T-cell (primary cell): Measurements from ENCODE around the gene RYR1. TPM values are rescaled to one million over a fixed set of nuclear protein-coding genes. Genes with fewer than 3 reads are reported as not detected.

Experiments used
- ATAC-seq, 4 experiments: fragments of 200-7000 bp in 3 of 4; fragments of 150-1000 bp in 1 of 4; cut with Tn5 transposase; replicated peaks in 1 of 4; 1 replicate in 3 of 4; 2 replicates in 1 of 4; pipeline ENCODE4 v1.10.0; 2021; ENCODE audit warnings: moderate library complexity in 3 of 4, mild to moderate bottlenecking in 2 of 4, moderate number of reproducible peaks in 1 of 4
- CTCF ChIA-PET, 2 donors: fragments of 300-600 bp; sonication (Branson Sonifier 250); formaldehyde crosslinking; loops; one replicate each; lab custom pipeline; 2022; ENCODE audit warnings: antibody characterized with exemption in 2 of 2; lab: Charles Lee
- POLR2A ChIA-PET, 2 donors: fragments of 300-600 bp; sonication (Branson Sonifier 250); formaldehyde crosslinking; loops; one replicate each; lab custom pipeline; 2022; ENCODE audit warnings: antibody characterized with exemption in 2 of 2; lab: Charles Lee
- DNase-seq, 35 experiments: peaks; one replicate each; pipeline versions ENCODE4 v3.0.0 to v3.0.0-alpha.2; 2013 to 2023
- H3K27ac ChIP-seq: one replicate; pipeline ENCODE4 v1.5.1; 2013; ENCODE audit warnings: low read length
- H3K27me3 ChIP-seq, 2 experiments: replicated peaks in 1 of 2; 1 replicate in 1 of 2; 2 replicates in 1 of 2; pipeline versions ENCODE4 v1.6.1 to v1.7.0; 2013; ENCODE audit warnings: low read length in 1 of 2, mixed read lengths in 1 of 2; ENCODE audit not compliant: control insufficient read depth in 2 of 2, insufficient read depth in 2 of 2; ENCODE audit errors: extremely low read depth in 1 of 2
- H3K36me3 ChIP-seq, 2 donors: 1 replicate in 1 of 2; 2 replicates in 1 of 2; pipeline versions ENCODE4 v1.6.1 to v1.7.0; 2013; ENCODE audit warnings: low read length in 1 of 2; ENCODE audit not compliant: control insufficient read depth in 2 of 2, insufficient read depth in 1 of 2; ENCODE audit errors: extremely low read depth in 1 of 2
- H3K4me1 ChIP-seq, 2 experiments: 1 replicate in 1 of 2; 2 replicates in 1 of 2; pipeline versions ENCODE4 v1.6.1 to v1.7.0; 2013; ENCODE audit warnings: low read length in 2 of 2, mixed read lengths in 1 of 2; ENCODE audit not compliant: insufficient read depth in 2 of 2, control insufficient read depth in 1 of 2; ENCODE audit errors: extremely low read depth in 1 of 2
- H3K4me3 ChIP-seq, 2 donors: 1 replicate in 1 of 2; 2 replicates in 1 of 2; pipeline versions ENCODE4 v1.5.1 to v1.7.0; 2013; ENCODE audit warnings: mild to moderate bottlenecking in 2 of 2, low read length in 1 of 2, moderate library complexity in 1 of 2; ENCODE audit not compliant: control insufficient read depth in 1 of 2; ENCODE audit errors: extremely low read depth in 1 of 2
- H3K9me3 ChIP-seq: 2 replicates; pipeline ENCODE4 v1.7.0; 2013
- H3K27ac Mint-ChIP-seq, 2 donors: one replicate each; pipeline ENCODE4 v1.8.0; 2020 to 2021; ENCODE audit warnings: mild to moderate bottlenecking in 2 of 2, mixed read lengths in 2 of 2
- H3K27me3 Mint-ChIP-seq, 2 donors: one replicate each; pipeline ENCODE4 v1.8.0; 2021 to 2022; ENCODE audit warnings: mixed read lengths in 2 of 2
- H3K36me3 Mint-ChIP-seq: one replicate; pipeline ENCODE4 v1.8.0; 2021; ENCODE audit warnings: mixed read lengths
- H3K4me1 Mint-ChIP-seq, 3 donors: one replicate each; pipeline ENCODE4 v1.8.0; 2020 to 2022; ENCODE audit warnings: mixed read lengths in 3 of 3, mild to moderate bottlenecking in 1 of 3
- H3K4me3 Mint-ChIP-seq, 3 donors: one replicate each; pipeline ENCODE4 v1.8.0; 2020 to 2022; ENCODE audit warnings: mild to moderate bottlenecking in 3 of 3, mixed read lengths in 3 of 3, moderate library complexity in 3 of 3
- H3K9me3 Mint-ChIP-seq, 3 donors: one replicate each; pipeline ENCODE4 v1.8.0; 2020 to 2022; ENCODE audit warnings: mixed read lengths in 3 of 3
- WGBS: methylation state at CpG from one replicate; pipeline ENCODE4 v1.1.5; 2013; ENCODE audit warnings: missing lambda C conversion rate; ENCODE audit not compliant: insufficient coverage; 5-methylcytosine and 5-hydroxymethylcytosine counted together
- total RNA-seq, 35 experiments: library from RNA in 6 of 35; stranded (reverse) in 6 of 35; fragments of 120-200 nt in 1 of 35; gene quantifications; one replicate each; pipeline versions ENCODE4 v1.2.1 to v1.2.4 and lab custom pipeline; 2013 to 2026

RYR1 gene
- total RNA-seq, 5 donors from 2014 or later (not counting 1 experiment from before 2014, with no cell fraction given): 1.1 to 3.8 (median 2.9) TPM

- H3K9me3 ChIP-seq: no peaks in the 10 kb centered on the region
- DNase-seq (no peak), ATAC-seq (no peak)
- no peaks in the 10 kb centered on the region for H3K9me3 Mint-ChIP-seq
- peaks cover 9 to 13% of the 10 kb centered on the region in 2 donors for H3K27me3 Mint-ChIP-seq
- H3K36me3 Mint-ChIP-seq: peaks cover 34% of the 10 kb centered on the region
- peaks cover 0 to 58% of the 10 kb centered on the region in 2 experiments for H3K27me3 ChIP-seq
- H3K4me1 ChIP-seq: peaks cover 2 to 43% of the 10 kb centered on the region in 2 experiments
- peaks cover 9 to 28% of the 10 kb centered on the region in 2 donors for H3K36me3 ChIP-seq
- H3K4me3 Mint-ChIP-seq: peak overlapping the region in 1 of 3 donors; percentile 39
- CTCF ChIA-PET: no interaction called here
- H3K4me3 ChIP-seq: peak overlapping the region in 1 of 2 donors; percentile 33
- no peak overlapping the region for H3K27ac Mint-ChIP-seq
- no peak overlapping the region for H3K27ac ChIP-seq
- POLR2A ChIA-PET: no interaction called here
- 53% methylated on average over 59 of the region's 61 CpGs for WGBS
- peaks cover 13 to 31% (median 30%) of the 10 kb centered on the region in 3 donors for H3K4me1 Mint-ChIP-seq
These were observed 47.1 kb upstream of the RYR1 start for GRCh38 chr19:38386300-38386970.

GRCh38 chr19:38386971-38387549 is 46.4 kb upstream of the RYR1 start:
- H3K4me3 ChIP-seq: peak overlapping the region; percentile 33 to 54
- peak overlapping the region; percentile 38 to 41 for H3K27ac Mint-ChIP-seq

GRCh38 chr19:38387550-38388348 is 45.7 kb upstream of the RYR1 start, which contains the start of gene GGN:
Gene GGN (minus strand): TSS chr19:38388034. CDS start chr19:38387261, 773 bp downstream.
- Histone ChIP-seq H3K4me1 (peaks cover 2 to 43% of the 10 kb centered on the region in 2 experiments), H3K4me3 (peak within 1 kb of the TSS; percentile 40 to 54), H3K36me3 (peaks cover 0 to 15% of the 10 kb centered on the region in 2 donors), H3K27me3 (peaks cover 0 to 53% of the 10 kb centered on the region in 2 experiments), H3K27ac (no peak within 1 kb of the TSS), H3K9me3 (no peaks in the 10 kb centered on the region)
- DNase-seq (peak; percentile 57 to 83 (median 73)), ATAC-seq (peak; percentile 74 to 79 (median 76))
- Mint-ChIP-seq H3K9me3 (no peaks in the 10 kb centered on the region), H3K27me3 (peaks cover 9 to 13% of the 10 kb centered on the region in 2 donors), H3K27ac (peak within 1 kb of the TSS; percentile 62 to 76), H3K4me3 (peak within 1 kb of the TSS; percentile 83 to 91 (median 89)), H3K36me3 (peaks cover 23% of the 10 kb centered on the region), H3K4me1 (peaks cover 13 to 31% (median 30%) of the 10 kb centered on the region in 3 donors)
- 2% methylated on average over 48 of the region's 51 CpGs for whole genome bisulfite sequencing
- ChIA-PET POLR2A (interaction anchor here in 1 of 2 donors (0.7 to 1.5 kb wide), 5 partner anchors 12 to 815 kb away, joined by 3 to 12 read pairs (median 5); partner anchors contain the start of genes FAM98C, MRPS12, PSMD8 and SARS2), CTCF (interaction anchor here (0.6 to 2.4 kb wide), 6 partner anchors 12 to 543 kb away, joined by 3 to 31 read pairs (median 5); partner anchors contain the start of genes FAM98C (in 2 of the 2), MRPS12 (in 1 of the 2), PSMD8 (in 1 of the 2) and SARS2 (in 1 of the 2))

More at GRCh38 chr19:38386971-38387549, 46.4 kb upstream of the RYR1 start:
- ChIA-PET POLR2A (interaction anchor here in 1 of 2 donors (1.1 to 1.5 kb wide), 4 partner anchors 11 to 543 kb away, joined by 4 to 12 read pairs (median 6); partner anchors contain the start of genes FAM98C, MRPS12, PSMD8 and SARS2), CTCF (interaction anchor here in 1 of 2 donors (0.9 to 2.4 kb wide), 4 partner anchors 11 to 544 kb away, joined by 3 to 21 read pairs (median 10); partner anchors contain the start of genes FAM98C, MRPS12, PSMD8 and SARS2)
- Mint-ChIP-seq H3K27me3 (peaks cover 9 to 13% of the 10 kb centered on the region in 2 donors), H3K9me3 (no peaks in the 10 kb centered on the region), H3K36me3 (peaks cover 28% of the 10 kb centered on the region), H3K4me1 (peaks cover 13 to 31% (median 30%) of the 10 kb centered on the region in 3 donors), H3K4me3 (peak overlapping the region; percentile 81 to 89 (median 83))
- Histone ChIP-seq H3K27ac (no peak overlapping the region), H3K36me3 (peaks cover 3 to 22% of the 10 kb centered on the region in 2 donors), H3K9me3 (no peaks in the 10 kb centered on the region), H3K27me3 (peaks cover 0 to 55% of the 10 kb centered on the region in 2 experiments), H3K4me1 (peaks cover 2 to 43% of the 10 kb centered on the region in 2 experiments)
- no peak for ATAC-seq
- WGBS: 27% methylated on average over 33 of the region's 36 CpGs
- DNase-seq: peak in 1 of 35 experiments; percentile 15

GRCh38 chr19:38388349-38389100 is 45.0 kb upstream of the RYR1 start, which contains the start of gene SPRED3:
Gene SPRED3 (plus strand): TSS chr19:38388697. CDS start chr19:38390303, 1,606 bp downstream.
- DNase-seq (peak in 1 of 35 experiments; percentile 3), ATAC-seq (no peak)
- H3K4me3 ChIP-seq: peak within 1 kb of the TSS; percentile 40 to 54
- H3K27me3 Mint-ChIP-seq: peaks cover 9 to 13% of the 10 kb centered on the region in 2 donors
- no peaks in the 10 kb centered on the region for H3K9me3 ChIP-seq
- peaks cover 2 to 51% of the 10 kb centered on the region in 2 experiments for H3K27me3 ChIP-seq
- peaks cover 0 to 8% of the 10 kb centered on the region in 2 donors for H3K36me3 ChIP-seq
- H3K27ac ChIP-seq: no peak within 1 kb of the TSS
- CTCF ChIA-PET: interaction anchor here (0.5 to 2.4 kb wide), 6 partner anchors 14 to 1002 kb away, joined by 3 to 31 read pairs (median 5); partner anchors contain the start of genes FAM98C (in 2 of the 2), MRPS12 (in 1 of the 2), PSMD8 (in 1 of the 2) and SARS2 (in 1 of the 2)
- H3K4me3 Mint-ChIP-seq: peak within 1 kb of the TSS; percentile 83 to 91 (median 89)
- H3K27ac Mint-ChIP-seq: peak within 1 kb of the TSS; percentile 62 to 76
- POLR2A ChIA-PET: interaction anchor here in 1 of 2 donors (0.7 to 1.5 kb wide), 5 partner anchors 13 to 814 kb away, joined by 3 to 12 read pairs (median 5); partner anchors contain the start of genes FAM98C, MRPS12, PSMD8 and SARS2
- no peaks in the 10 kb centered on the region for H3K9me3 Mint-ChIP-seq
- H3K36me3 Mint-ChIP-seq: peaks cover 15% of the 10 kb centered on the region
- peaks cover 2 to 43% of the 10 kb centered on the region in 2 experiments for H3K4me1 ChIP-seq
- under 1% methylated on average over 31 of the region's 46 CpGs for WGBS
- H3K4me1 Mint-ChIP-seq: peaks cover 13 to 31% (median 30%) of the 10 kb centered on the region in 3 donors
